ENCODE data around the gene ITGB1BP1.

GRCh38 chr2:9430316-9431293, 7.3 kb upstream of the ITGB1BP1 start:
- TF ChIP-seq CTCF (IDR thresholded peaks at IDR 0.05; ENCODE audit: low read length) (no peak), EZH2 (IDR thresholded peaks at IDR 0.05; ENCODE audit: borderline replicate concordance, low read length) (no peak)

Data from OCI-LY1 (cell line).